Keratinocyte (primary cell): ENCODE results near the gene PPP4C. TPM values are rescaled to one million over a fixed set of nuclear protein-coding genes. Genes with fewer than 3 reads are reported as not detected.

Experiments used
- DNase-seq: peaks from one replicate; pipeline ENCODE4 v3.0.0-alpha.2; 2011; ENCODE audit warnings: low read depth, missing footprints, low spot score
- FAIRE-seq: peaks from 2 replicates; lab custom pipeline; 2011; peaks lifted over from hg19 to GRCh38; lab: Jason Lieb, UNC
- H2AFZ ChIP-seq: 2 replicates; pipeline ENCODE4 v1.6.0; 2012; ENCODE audit warnings: low read length, control low read depth, inconsistent platforms; ENCODE audit not compliant: control insufficient read depth
- H3K27ac ChIP-seq: 2 replicates; pipeline ENCODE4 v1.5.1; 2011; ENCODE audit warnings: low read length; ENCODE audit not compliant: control insufficient read depth, insufficient read depth
- H3K27me3 ChIP-seq: 3 replicates; pipeline ENCODE4 v1.6.0; 2011; ENCODE audit warnings: low read length; ENCODE audit not compliant: control insufficient read depth, insufficient read depth; ENCODE audit errors: extremely low read depth
- H3K36me3 ChIP-seq, 2 experiments: 2 replicates in 1 of 2; 3 replicates in 1 of 2; pipeline ENCODE4 v1.5.1; 2011; ENCODE audit warnings: low read length in 2 of 2, mild to moderate bottlenecking in 1 of 2; ENCODE audit not compliant: control insufficient read depth in 2 of 2, insufficient read depth in 2 of 2; ENCODE audit errors: extremely low read depth in 1 of 2
- H3K4me1 ChIP-seq: 3 replicates; pipeline ENCODE4 v1.5.1; 2011; ENCODE audit warnings: low read length; ENCODE audit not compliant: control insufficient read depth, insufficient read depth; ENCODE audit errors: extremely low read depth
- H3K4me2 ChIP-seq: 3 replicates; pipeline ENCODE4 v1.6.0; 2011; ENCODE audit warnings: low read depth, low read length; ENCODE audit not compliant: control insufficient read depth, insufficient read depth; ENCODE audit errors: extremely low read depth
- H3K4me3 ChIP-seq, 3 experiments: fragments of 200-600 bp in 1 of 3; sonication (generic) in 1 of 3; 2 replicates in 2 of 3; 3 replicates in 1 of 3; pipeline ENCODE4 v1.5.1; 2011 to 2016; ENCODE audit warnings: low read length in 3 of 3, mild to moderate bottlenecking in 3 of 3, control low read depth in 2 of 3, inconsistent platforms in 1 of 3, low read depth in 1 of 3, mixed read lengths in 1 of 3, mixed run types in 1 of 3, moderate library complexity in 1 of 3; ENCODE audit not compliant: control insufficient read depth in 2 of 3, insufficient read depth in 2 of 3; ENCODE audit errors: extremely low read depth in 1 of 3
- H3K79me2 ChIP-seq: 2 replicates; pipeline ENCODE4 v1.6.0; 2012; ENCODE audit warnings: low read length; ENCODE audit not compliant: control insufficient read depth, insufficient read depth
- H3K9ac ChIP-seq: 3 replicates; pipeline ENCODE4 v1.6.0; 2011; ENCODE audit warnings: low read length; ENCODE audit not compliant: control insufficient read depth, insufficient read depth; ENCODE audit errors: extremely low read depth
- H3K9me1 ChIP-seq: 3 replicates; pipeline ENCODE4 v1.6.0; 2011; ENCODE audit warnings: low read length; ENCODE audit not compliant: control insufficient read depth, insufficient read depth; ENCODE audit errors: extremely low read depth
- H3K9me3 ChIP-seq: 2 replicates; pipeline ENCODE4 v1.5.1; 2012; ENCODE audit warnings: low read depth, low read length; ENCODE audit not compliant: control insufficient read depth
- H4K20me1 ChIP-seq: 3 replicates; pipeline ENCODE4 v1.6.0; 2011; ENCODE audit warnings: low read length; ENCODE audit not compliant: control insufficient read depth, insufficient read depth; ENCODE audit errors: extremely low read depth
- CTCF ChIP-seq, 3 experiments: IDR thresholded peaks in 1 of 3; conservative IDR thresholded peaks in 1 of 3; optimal IDR thresholded peaks in 1 of 3; 2 replicates in 2 of 3; 3 replicates in 1 of 3; pipeline versions ENCODE3 to v1.5.1; 2011; ENCODE audit warnings: low read length in 3 of 3, mild to moderate bottlenecking in 3 of 3, moderate library complexity in 2 of 3, control low read depth in 1 of 3, inconsistent platforms in 1 of 3; ENCODE audit not compliant: insufficient read depth in 2 of 3; ENCODE audit errors: extremely low read depth in 1 of 3
- EZH2 ChIP-seq: IDR thresholded peaks from one replicate; pipeline ENCODE4 v1.6.1; 2012; ENCODE audit warnings: inconsistent platforms, mild to moderate bottlenecking, low read length, moderate library complexity
- dilution Hi-C: fragments of 300-500 bp; cut with MboI; formaldehyde crosslinking; loops from one replicate; pipeline ENCODE4 v1.7.0; 2020; ENCODE audit warnings: low sequenced_read_pairs; ENCODE audit not compliant: extremely low pct_ligation_motif_present
- polyA plus RNA-seq, 5 experiments: library from polyadenylated mRNA; depleted of rRNA in 3 of 5; stranded (reverse) in 3 of 5; stranded (forward) in 1 of 5; unstranded in 1 of 5; fragments of >200 nt; gene quantifications; 1 replicate in 1 of 5; 2 replicates in 3 of 5; 3 replicates in 1 of 5; pipeline versions ENCODE4 v1.2.1 to v1.2.3, GENCODE V29; 2011 to 2012; ENCODE audit warnings: missing spikeins in 2 of 5, low read depth in 1 of 5, low replicate concordance in 1 of 5

The PPP4C gene
- polyA plus RNA-seq, 1 donor (not counting 4 experiments of a cell fraction or from before 2014, with no cell fraction given) = 124 TPM

- Histone ChIP-seq H3K9ac (peak overlapping the region; percentile 39), H3K79me2 (no peaks in the 10 kb centered on the region), H3K9me1 (no peaks in the 10 kb centered on the region), H3K4me1 (peaks cover 51% of the 10 kb centered on the region), H3K36me3 (no peaks in the 10 kb centered on the region), H4K20me1 (no peaks in the 10 kb centered on the region), H3K27ac (peak overlapping the region; percentile 5), H2AFZ (peak overlapping the region; percentile 55), H3K9me3 (peaks cover 5% of the 10 kb centered on the region), H3K4me3 (peak overlapping the region; percentile 22 to 60 (median 46)), H3K27me3 (no peaks in the 10 kb centered on the region), H3K4me2 (peak overlapping the region; percentile 72)
- FAIRE-seq (no peak), DNase-seq (no peak)
- dilution Hi-C loops = no loop called here
- TF ChIP-seq EZH2 = no peak
- TF ChIP-seq CTCF (optimal IDR thresholded peaks at IDR 0.05 in 1 of 3, IDR thresholded peaks at IDR 0.05 in 1 of 3, conservative IDR thresholded peaks at IDR 0.05 in 1 of 3; ENCODE audit: extremely low read depth in 1 of 3, insufficient read depth in 2 of 3, low read length in 3 of 3) = peak; percentile 37 to 61 (median 59)
Observed at GRCh38 chr16:30092373-30093010, 16.7 kb downstream of the PPP4C start.

DNA sequence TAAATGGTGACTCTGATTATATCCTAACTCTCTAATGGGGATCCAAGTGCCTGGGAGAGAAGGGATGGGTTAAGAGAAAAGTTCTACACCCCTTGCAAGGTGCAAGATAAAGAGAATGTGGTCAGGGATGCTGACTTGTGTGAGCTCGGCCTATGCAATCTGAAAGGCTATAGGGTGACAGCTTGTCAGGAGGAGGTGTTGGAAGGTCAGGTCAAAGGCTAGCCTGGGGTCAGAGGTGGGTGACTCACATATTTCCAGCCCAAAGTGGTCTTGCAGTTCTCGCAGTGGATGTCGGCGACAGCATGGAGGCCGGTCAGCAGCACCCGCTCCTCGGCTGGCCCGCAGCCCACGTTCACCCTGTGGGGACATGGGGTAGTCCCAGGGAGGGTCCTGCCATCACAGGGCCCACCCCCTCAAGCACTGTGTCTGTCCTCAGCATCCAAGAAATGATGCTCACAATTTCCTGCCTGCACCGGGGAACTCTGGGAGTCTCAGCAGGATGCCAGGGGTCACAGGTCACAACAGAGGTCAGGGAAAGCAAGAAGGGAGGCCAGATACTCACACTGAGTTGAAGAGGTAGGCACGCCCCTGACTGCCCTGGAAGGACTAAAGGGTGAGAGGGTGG lies 18.9 kb downstream of the PPP4C start:
- no peak for FAIRE-seq
- Histone ChIP-seq H3K9me1 (no peaks in the 10 kb centered on the region), H3K27me3 (no peaks in the 10 kb centered on the region), H3K4me2 (peak overlapping the region; percentile 95), H3K4me1 (peaks cover 38% of the 10 kb centered on the region), H3K9me3 (peaks cover 5% of the 10 kb centered on the region), H3K27ac (no peak overlapping the region), H3K36me3 (no peaks in the 10 kb centered on the region), H2AFZ (no peak overlapping the region), H3K9ac (no peak overlapping the region), H3K79me2 (no peaks in the 10 kb centered on the region), H4K20me1 (no peaks in the 10 kb centered on the region), H3K4me3 (peak overlapping the region in 1 of 3 experiments; percentile 56)
- no peak for TF ChIP-seq CTCF (optimal IDR thresholded peaks at IDR 0.05 in 1 of 3, IDR thresholded peaks at IDR 0.05 in 1 of 3, conservative IDR thresholded peaks at IDR 0.05 in 1 of 3; ENCODE audit: extremely low read depth in 1 of 3, insufficient read depth in 2 of 3, low read length in 3 of 3)
- TF ChIP-seq EZH2 = no peak
- dilution Hi-C loops = no loop called here
- no peak for DNase-seq
